HG03108 (cell line): Measurements from ENCODE around the gene GRIN2C.

Experiments used
- ATAC-seq: cut with Tn5 transposase; IDR thresholded peaks from one replicate; pipeline ENCODE4 v1.9.1; 2021; ENCODE audit warnings: moderate library complexity; ENCODE audit not compliant: unreplicated experiment

Gene GRIN2C

GRCh38 chr17:74822939-74823367, 36.7 kb downstream of the GRIN2C start:
- ATAC-seq, result no peak

GRCh38 chr17:74822335-74822938, 37.2 kb downstream of the GRIN2C start:
- no peak for ATAC-seq

DNA sequence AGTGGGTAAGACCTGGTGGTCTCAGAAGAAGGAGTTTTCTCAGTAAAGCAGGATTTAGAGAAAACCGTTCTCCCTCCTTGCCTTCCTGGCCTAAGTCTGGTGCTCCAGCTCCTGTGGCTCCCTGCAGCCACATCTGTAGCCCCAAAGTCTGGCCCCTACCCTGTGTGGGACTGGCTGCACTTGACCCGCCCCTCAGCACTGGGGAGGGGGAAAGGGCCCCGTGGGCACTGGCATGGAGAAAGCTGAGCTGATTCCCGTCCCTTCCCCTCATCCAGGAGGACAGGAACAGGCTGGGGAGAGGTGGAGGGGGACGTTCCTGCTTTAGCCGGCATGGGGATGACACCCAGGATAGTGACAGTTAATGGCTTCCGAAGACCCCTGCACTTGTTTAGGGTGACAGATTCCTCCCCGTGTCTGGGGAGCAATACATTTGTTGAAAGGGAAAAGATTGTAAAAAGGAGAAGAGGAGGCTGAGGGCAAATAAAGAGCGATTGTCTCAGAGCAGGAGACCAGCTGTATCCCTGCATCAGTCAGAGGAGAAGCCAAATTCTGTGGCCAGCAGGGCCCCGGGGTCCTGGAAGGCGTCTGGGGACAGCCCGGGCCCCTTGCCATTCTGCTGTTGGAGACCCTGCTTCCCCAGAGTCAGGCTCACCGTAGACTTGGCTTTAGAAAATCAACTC, 37.9 kb downstream of the GRIN2C start:
- ATAC-seq, result no peak

GRCh38 chr17:74819801-74820436, 39.8 kb downstream of the GRIN2C start:
- ATAC-seq, result no peak

GRCh38 chr17:74818291-74818938, 41.3 kb downstream of the GRIN2C start:
- no peak for ATAC-seq

DNA sequence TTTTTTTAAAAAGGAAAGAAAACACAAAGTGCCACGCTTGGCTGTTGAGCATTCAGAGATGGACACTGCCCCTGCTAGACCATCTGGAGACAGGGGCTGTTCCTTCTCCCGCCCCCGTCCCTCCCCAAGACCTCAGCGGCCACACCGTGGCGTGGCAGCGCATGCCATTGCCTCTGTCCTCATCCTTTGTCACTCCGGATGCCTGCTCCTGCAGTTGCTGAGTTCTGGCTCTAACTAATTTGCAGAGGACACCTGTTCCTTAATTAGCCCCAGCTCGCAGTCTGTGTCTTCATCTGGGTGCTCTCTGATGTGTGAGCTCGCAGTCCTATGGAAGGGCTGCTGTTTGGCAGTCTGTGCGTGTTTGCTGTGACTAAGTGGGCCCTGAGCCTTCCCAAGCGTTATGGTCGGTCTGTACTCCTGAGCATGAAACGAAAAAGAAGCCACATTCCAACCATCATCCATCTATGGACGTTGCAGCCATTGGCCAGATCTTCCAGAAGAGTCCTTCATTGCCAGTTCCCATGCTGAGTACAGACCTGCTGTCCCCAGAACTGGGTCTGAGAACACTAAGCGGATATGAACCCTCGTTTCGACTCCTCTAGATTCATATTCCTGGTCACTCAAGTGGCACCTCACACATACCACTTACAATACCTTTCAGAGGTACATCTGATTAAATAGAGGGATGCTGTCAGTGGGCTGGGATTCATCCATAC, 42.6 kb downstream of the GRIN2C start:
- no peak for ATAC-seq

GRCh38 chr17:74815550-74816370, 43.9 kb downstream of the GRIN2C start:
- ATAC-seq, result no peak

DNA sequence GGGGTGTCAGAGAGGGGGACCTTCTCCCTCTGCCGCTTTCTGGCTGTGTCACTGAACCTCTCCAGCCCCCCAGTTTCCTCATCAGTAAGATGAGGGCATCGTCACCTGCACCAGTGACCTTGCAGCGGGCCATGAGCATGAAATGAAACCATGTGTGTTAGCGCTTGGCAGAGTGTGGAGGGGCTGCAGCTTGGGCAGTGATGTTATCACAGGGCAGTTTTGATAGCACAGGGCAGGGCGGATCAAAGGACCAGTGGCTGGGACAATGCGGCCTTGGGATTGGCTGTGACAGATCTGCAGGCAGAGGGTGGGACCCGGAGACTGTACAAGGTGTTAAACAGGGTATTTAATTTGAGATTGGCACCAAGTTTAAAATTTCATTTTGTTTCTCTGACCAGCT, 44.6 kb downstream of the GRIN2C start:
- ATAC-seq, result no peak

GRCh38 chr17:74814453-74814852, 45.2 kb downstream of the GRIN2C start:
- no peak for ATAC-seq

DNA sequence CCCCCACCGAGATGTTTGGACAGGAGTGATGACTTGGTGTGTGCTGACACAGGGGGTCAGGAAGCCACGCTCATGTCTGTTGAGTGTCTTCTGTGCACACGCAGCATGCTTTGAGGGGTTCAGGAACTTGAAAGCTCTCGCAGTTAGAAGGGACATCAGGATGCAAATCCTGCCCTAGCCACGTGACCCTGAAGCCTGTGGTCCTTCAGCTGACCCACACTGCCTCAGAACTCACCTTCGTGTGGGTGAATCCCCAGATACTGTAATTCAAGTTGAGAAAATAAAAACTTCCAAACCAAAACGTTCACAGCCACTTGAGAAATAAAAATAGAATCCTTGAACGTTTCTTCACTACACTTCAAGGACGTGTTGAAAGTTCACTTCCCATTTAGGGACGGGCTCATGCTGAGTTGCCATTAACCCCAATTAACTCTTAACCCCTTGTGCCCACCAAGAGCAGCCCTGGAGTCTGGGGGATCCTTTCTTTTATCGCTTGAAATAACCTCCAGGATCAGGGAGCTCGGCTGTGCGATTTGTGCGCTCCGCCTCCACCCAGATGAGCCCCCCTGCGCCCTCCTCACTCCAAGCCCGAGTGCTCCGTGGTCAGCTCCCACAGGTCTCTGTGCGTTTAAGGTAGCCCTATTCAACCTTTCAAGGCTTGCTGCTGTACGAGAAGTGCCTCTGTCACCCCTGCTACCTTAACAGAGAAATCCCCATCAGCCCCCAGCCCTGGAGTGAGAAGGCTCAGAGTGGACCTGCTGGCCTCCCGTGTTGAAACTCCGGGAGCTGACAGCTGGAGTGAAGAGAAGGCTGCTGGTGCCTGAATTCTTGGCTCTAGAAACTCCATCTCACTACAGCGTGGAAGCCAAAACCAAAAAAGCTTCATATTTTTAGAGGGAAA, 47.3 kb downstream of the GRIN2C start:
- ATAC-seq, result no peak

GRCh38 chr17:74810699-74811485, 48.8 kb downstream of the GRIN2C start:
- no peak for ATAC-seq

DNA sequence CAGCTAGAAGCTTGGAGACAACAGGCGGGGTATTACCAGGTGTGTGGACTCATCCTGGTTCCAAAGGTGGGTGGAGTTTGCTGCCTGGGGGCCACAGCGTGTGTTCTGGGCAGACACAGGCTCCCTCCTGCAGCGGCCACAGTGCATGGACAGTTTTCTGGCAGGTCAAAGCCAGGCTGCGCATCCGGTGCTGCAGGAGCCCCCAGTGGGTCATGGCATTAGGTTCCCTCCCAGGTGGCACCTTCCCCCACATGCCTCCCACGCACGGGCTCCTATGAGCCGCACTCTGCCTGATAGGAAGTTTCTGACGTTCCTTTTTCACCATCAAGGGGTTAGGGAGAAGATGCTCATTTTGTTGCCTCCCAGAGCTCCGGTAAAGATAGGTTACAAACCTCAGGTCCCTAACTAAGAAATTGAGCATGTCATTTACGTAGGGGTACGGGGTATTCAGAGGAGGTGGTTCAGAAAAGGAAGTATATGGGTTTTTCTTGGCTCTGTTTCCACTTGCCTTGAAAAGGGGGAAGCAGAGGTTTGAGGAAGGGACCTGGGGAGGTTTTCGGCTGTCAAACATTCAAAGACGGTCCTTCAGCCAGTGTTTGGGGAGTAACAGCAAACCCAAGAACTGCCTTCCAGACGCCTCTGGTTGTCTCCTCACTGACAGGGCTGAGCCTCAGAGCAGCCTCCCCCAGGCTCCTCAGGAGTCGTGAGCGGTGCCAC, 50.8 kb downstream of the GRIN2C start:
- ATAC-seq, result no peak

DNA sequence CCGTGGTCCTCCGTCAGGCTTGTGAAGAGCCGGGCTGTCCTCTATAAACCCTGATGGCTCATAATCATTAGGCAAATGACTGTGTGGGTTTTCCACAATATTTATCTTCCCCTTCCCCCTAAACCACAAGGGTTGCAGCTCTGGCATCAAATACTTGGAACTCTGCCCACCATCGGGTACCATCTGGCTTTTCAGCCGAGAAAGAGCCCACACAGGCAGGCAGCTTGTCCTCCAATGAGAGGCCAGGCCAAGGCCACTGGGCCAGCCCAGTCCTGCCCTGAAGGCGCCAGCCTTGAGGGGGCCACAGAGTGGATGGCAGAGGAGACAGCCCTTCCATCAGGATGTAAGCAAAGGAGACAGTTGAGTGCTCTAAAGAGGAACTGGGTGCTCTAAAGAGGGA, 51.8 kb downstream of the GRIN2C start:
- ATAC-seq, result no peak

DNA sequence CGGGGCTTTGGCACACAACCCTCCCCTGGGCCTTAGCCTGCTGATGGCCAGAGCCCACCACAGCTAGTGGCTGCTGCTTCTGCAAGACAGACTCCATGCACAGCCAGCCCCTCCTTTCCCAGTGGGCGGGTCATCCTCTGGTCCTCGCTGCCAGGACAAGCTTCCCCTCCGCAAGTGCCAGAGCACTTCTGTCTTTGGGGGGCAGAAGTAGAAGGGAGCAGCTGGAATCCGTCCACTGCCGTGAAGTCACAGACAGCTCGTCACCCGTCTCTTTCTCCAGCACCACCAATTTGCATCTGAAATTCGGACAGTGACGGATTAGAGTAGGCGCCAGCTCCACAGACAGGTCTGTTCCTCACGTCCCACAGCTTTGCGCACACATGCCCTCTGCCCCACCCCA, 52.2 kb downstream of the GRIN2C start:
- ATAC-seq, result no peak

DNA sequence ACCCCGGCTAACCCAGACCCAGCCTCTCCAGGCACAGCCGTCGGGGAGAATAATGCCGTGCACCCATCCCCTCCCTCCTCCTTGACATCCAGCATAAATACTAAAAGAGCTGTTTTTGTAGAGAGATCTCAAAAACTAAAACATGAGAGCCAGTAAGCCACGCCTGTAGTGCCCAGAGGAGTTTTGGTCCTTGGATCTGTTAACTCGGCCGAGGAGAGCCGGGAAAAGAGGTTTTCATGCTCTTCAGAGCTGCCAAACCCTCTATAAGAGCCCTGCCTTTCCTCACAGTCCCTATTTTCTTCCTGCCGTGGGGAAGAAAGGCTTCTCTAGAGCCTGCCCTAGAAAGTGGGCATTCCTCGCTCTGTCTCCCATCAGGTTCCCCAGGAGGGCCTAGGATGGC, 53.4 kb downstream of the GRIN2C start:
- no peak for ATAC-seq

DNA sequence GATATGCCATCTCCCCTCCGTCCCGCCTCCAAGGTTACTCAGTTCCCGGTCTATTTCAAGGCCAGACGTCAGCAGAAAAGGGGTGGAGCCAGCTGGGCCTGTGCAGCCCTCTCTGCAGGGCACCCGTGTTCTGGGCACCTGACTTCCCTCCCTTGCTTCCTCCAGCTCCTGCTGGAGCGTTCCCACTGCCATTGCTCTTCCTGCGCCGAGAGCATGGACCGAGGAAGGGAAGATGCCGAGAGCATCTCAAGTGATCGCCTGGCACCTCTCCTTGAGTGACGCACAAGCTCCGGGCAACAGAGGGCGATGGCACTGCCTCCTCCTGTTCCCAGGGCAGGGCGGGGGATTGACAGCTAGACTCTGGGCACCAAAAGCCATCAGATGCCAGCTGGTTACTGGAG, 54.1 kb downstream of the GRIN2C start:
- ATAC-seq, result no peak

GRCh38 chr17:74804683-74805082, 55.0 kb downstream of the GRIN2C start:
- ATAC-seq, result no peak

DNA sequence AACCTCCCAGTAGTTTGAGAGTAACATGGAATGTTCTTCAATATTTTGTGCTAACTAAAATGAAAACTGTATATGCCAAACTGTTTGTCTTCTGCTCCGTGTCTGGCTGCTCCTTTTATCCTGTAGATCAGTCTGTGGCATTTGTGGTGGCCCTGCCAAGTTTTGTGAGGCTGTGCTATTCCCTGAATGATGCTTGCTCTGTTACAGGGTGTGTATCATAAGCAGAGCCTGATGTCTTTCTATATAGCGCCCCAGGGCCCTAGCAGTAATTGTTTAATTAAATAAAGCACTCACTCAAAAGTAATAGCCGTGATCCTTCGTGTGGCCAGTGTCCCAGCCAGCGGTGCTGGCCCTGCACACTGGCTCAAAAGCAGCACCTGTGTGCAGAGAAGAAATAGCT, 55.7 kb downstream of the GRIN2C start:
- ATAC-seq, result no peak
